SK-N-SH (cell line): Measurements from ENCODE around the gene AMZ1. TPM values are rescaled to one million over a fixed set of nuclear protein-coding genes. Genes with fewer than 3 reads are reported as not detected.

Experiments used
- CTCF ChIA-PET: fragments of 300-600, 350-600 bp; formaldehyde crosslinking; extraction: SDS; loops from one replicate; lab custom pipeline; 2021; lab: Yijun Ruan, JAX
- POLR2A ChIA-PET: fragments of 350-600 bp; sonication (Branson Sonifier 250); formaldehyde crosslinking; extraction: SDS; loops from one replicate; lab custom pipeline; 2020; ENCODE audit warnings: antibody characterized with exemption, inconsistent platforms; lab: Yijun Ruan, JAX
- DNase-seq: peaks from one replicate; pipeline ENCODE4 v3.0.0; 2012
- H2AFZ ChIP-seq: fragments of 200-600 bp; sonication (generic); 2 replicates; pipeline ENCODE4 v1.8.1; 2016; ENCODE audit warnings: antibody characterized with exemption, mild to moderate bottlenecking, low read depth
- H3F3A ChIP-seq: fragments of 200-600 bp; sonication (generic); replicated peaks from 2 replicates; pipeline ENCODE3; 2016; ENCODE audit warnings: antibody characterized with exemption, mild to moderate bottlenecking; ENCODE audit not compliant: insufficient read depth
- H3K27ac ChIP-seq, 2 experiments: fragments of 200-500 bp in 1 of 2; fragments of 200-600 bp in 1 of 2; sonication (Bioruptor generic) in 1 of 2; sonication (generic), shearing (Covaris generic) in 1 of 2; 2 replicates each; pipeline versions ENCODE4 v1.5.1 to v1.6.1; 2014 to 2016; ENCODE audit warnings: low read depth in 2 of 2, inconsistent platforms in 1 of 2, low read length in 1 of 2, mild to moderate bottlenecking in 1 of 2, mixed read lengths in 1 of 2
- H3K27me3 ChIP-seq: fragments of 200-600 bp; sonication (generic), shearing (Covaris generic); 2 replicates; pipeline ENCODE4 v1.6.1; 2016; ENCODE audit warnings: mixed run types; ENCODE audit not compliant: insufficient read depth
- H3K36me3 ChIP-seq, 2 experiments: fragments of 200-500 bp in 1 of 2; fragments of 200-600 bp in 1 of 2; sonication (Bioruptor generic) in 1 of 2; sonication (generic) in 1 of 2; replicated peaks in 1 of 2; 2 replicates each; pipeline versions ENCODE3 to v1.5.1; 2014 to 2016; ENCODE audit warnings: low read length in 1 of 2, mild to moderate bottlenecking in 1 of 2; ENCODE audit not compliant: insufficient read depth in 2 of 2, control insufficient read depth in 1 of 2
- H3K4me1 ChIP-seq, 2 experiments: fragments of 200-500 bp in 1 of 2; fragments of 200-600 bp in 1 of 2; sonication (Bioruptor generic) in 1 of 2; sonication (generic), shearing (Covaris generic) in 1 of 2; 2 replicates each; pipeline versions ENCODE4 v1.5.1 to v1.6.1; 2014 to 2016; ENCODE audit warnings: low read depth in 1 of 2, low read length in 1 of 2, mixed run types in 1 of 2; ENCODE audit not compliant: insufficient read depth in 2 of 2, control insufficient read depth in 1 of 2
- H3K4me2 ChIP-seq: fragments of 200-600 bp; sonication (generic), shearing (Covaris generic); 2 replicates; pipeline ENCODE4 v1.6.1; 2017; ENCODE audit warnings: mixed run types
- H3K4me3 ChIP-seq, 2 experiments: fragments of 200-500 bp in 1 of 2; fragments of 200-600 bp in 1 of 2; sonication (Bioruptor generic) in 1 of 2; sonication (generic), shearing (Covaris generic) in 1 of 2; 2 replicates each; pipeline versions ENCODE4 v1.5.1 to v1.8.1; 2014 to 2016; ENCODE audit warnings: low read depth in 2 of 2, inconsistent platforms in 1 of 2, low read length in 1 of 2, mild to moderate bottlenecking in 1 of 2, mixed read lengths in 1 of 2, moderate library complexity in 1 of 2
- H3K79me2 ChIP-seq: fragments of 200-600 bp; sonication (generic); 2 replicates; pipeline ENCODE4 v1.8.1; 2017; ENCODE audit warnings: mild to moderate bottlenecking; ENCODE audit not compliant: insufficient read depth
- H3K9ac ChIP-seq: fragments of 200-600 bp; sonication (generic); 2 replicates; pipeline ENCODE4 v1.6.1; 2017; ENCODE audit warnings: mixed run types
- H3K9me2 ChIP-seq: fragments of 200-600 bp; sonication (generic); 2 replicates; pipeline ENCODE4 v1.6.1; 2017; ENCODE audit warnings: mixed run types
- H3K9me3 ChIP-seq: fragments of 200-600 bp; sonication (generic); 2 replicates; pipeline ENCODE4 v1.6.1; 2017; ENCODE audit warnings: mixed run types, mild to moderate bottlenecking, moderate library complexity
- H4K20me1 ChIP-seq: fragments of 200-600 bp; sonication (generic); 2 replicates; pipeline ENCODE4 v1.6.1; 2017; ENCODE audit warnings: mild to moderate bottlenecking, mixed run types; ENCODE audit not compliant: insufficient read depth
- ELF1 ChIP-seq: IDR thresholded peaks from 2 replicates; pipeline ENCODE4 v1.4.0; 2012
- EP300 ChIP-seq, 2 experiments: IDR thresholded peaks; 2 replicates each; pipeline versions ENCODE4 v1.4.0 to v1.6.1; 2012; ENCODE audit warnings: borderline replicate concordance in 1 of 2, low read depth in 1 of 2, low read length in 1 of 2
- GATA2 ChIP-seq: sonication (generic); formaldehyde crosslinking; IDR thresholded peaks from 2 replicates; pipeline ENCODE4 v1.5.0; 2020; ENCODE audit warnings: mild to moderate bottlenecking, missing genetic modification reagents
- JUND ChIP-seq: IDR thresholded peaks from 2 replicates; pipeline ENCODE4 v1.4.0; 2012
- POLR2AphosphoS5 ChIP-seq: IDR thresholded peaks from 2 replicates; pipeline ENCODE4 v1.6.1; 2012; ENCODE audit warnings: low read depth, low read length
- RCOR1 ChIP-seq: fragments of 150-350 bp; IDR thresholded peaks from 2 replicates; pipeline ENCODE4 v1.6.1; 2017; ENCODE audit warnings: antibody characterized with exemption, low read length
- RXRA ChIP-seq: IDR thresholded peaks from 2 replicates; pipeline ENCODE4 v1.4.0; 2012; ENCODE audit warnings: low read depth, mild to moderate bottlenecking, borderline replicate concordance
- TAF1 ChIP-seq: IDR thresholded peaks from 2 replicates; pipeline ENCODE4 v1.6.1; 2012; ENCODE audit warnings: low read depth, mild to moderate bottlenecking, low read length, moderate library complexity, borderline replicate concordance
- TCF12 ChIP-seq: IDR thresholded peaks from 2 replicates; pipeline ENCODE4 v1.4.0; 2012
- TEAD4 ChIP-seq: IDR thresholded peaks from 2 replicates; pipeline ENCODE4 v1.4.0; 2012; ENCODE audit warnings: mild to moderate bottlenecking, borderline replicate concordance; ENCODE audit not compliant: insufficient read depth
- YY1 ChIP-seq: IDR thresholded peaks from 2 replicates; pipeline ENCODE4 v1.4.0; 2012; ENCODE audit warnings: low read depth, mild to moderate bottlenecking
- WGBS: methylation state at CpG from one replicate; pipeline ENCODE4 v1.1.6; 2017; ENCODE audit warnings: low lambda C conversion rate; 5-methylcytosine and 5-hydroxymethylcytosine counted together
- polyA plus RNA-seq, 3 experiments: library from polyadenylated mRNA; depleted of rRNA; stranded (reverse); fragments of >200 nt; gene quantifications; 2 replicates each; pipeline ENCODE4 v1.2.3, GENCODE V29; 2012
- TF ChIP-seq, protein P1 (sequence below): IDR thresholded peaks from 2 replicates; pipeline ENCODE4 v1.4.0; 2012; ENCODE audit warnings: low read depth, borderline replicate concordance
- TF ChIP-seq, protein P2 (sequence below): fragments of 200-600 bp; sonication (generic); IDR thresholded peaks from 2 replicates; pipeline ENCODE4 v1.6.1; 2017; ENCODE audit warnings: antibody characterized with exemption, mild to moderate bottlenecking, moderate library complexity
- TF ChIP-seq, protein P3 (sequence below): IDR thresholded peaks from 2 replicates; pipeline ENCODE4 v1.4.0; 2012; ENCODE audit warnings: low read depth, borderline replicate concordance

AMZ1 gene
- polyA plus RNA-seq, 1 of the 3 experiments (the other 2 are of a cell fraction) = 0.15 TPM

DNA sequence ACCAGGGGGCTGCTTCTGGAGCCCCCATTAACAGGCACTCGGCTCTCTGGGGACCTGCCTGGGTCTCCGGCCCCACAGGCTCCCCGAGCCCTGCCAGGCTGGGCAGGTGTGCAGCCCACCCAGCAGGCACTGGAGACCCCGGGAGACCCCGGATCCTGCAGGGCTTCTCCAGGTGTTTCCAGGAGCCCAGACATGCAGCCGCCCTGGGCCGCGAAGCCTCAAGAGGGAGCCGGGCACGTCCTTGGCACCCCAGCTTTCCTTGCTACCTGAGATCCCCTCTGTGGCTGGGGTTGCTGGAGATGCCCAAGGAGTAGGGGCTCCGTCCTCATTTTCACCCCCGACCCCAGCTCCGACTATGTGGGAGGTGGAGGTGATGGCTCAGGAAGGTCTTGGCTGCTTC, 7.7 kb upstream of the AMZ1 start:
- no peaks in the 10 kb centered on the region for H3K79me2 ChIP-seq
- no peak for DNase-seq
- TF ChIP-seq TCF12 = no peak
- no peak for TF ChIP-seq TEAD4
- no peak for TF ChIP-seq RCOR1
- TF ChIP-seq POLR2AphosphoS5 = no peak
- no peak for TF ChIP-seq JUND
- no peak for TF ChIP-seq EP300 (IDR thresholded peaks at IDR 0.05; ENCODE audit: borderline replicate concordance in 1 of 2, low read depth in 1 of 2, low read length in 1 of 2)
- no peak for TF ChIP-seq TAF1
- TF ChIP-seq, protein P1, sequence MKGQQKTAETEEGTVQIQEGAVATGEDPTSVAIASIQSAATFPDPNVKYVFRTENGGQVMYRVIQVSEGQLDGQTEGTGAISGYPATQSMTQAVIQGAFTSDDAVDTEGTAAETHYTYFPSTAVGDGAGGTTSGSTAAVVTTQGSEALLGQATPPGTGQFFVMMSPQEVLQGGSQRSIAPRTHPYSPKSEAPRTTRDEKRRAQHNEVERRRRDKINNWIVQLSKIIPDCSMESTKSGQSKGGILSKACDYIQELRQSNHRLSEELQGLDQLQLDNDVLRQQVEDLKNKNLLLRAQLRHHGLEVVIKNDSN = no peak
- TF ChIP-seq, protein P2, sequence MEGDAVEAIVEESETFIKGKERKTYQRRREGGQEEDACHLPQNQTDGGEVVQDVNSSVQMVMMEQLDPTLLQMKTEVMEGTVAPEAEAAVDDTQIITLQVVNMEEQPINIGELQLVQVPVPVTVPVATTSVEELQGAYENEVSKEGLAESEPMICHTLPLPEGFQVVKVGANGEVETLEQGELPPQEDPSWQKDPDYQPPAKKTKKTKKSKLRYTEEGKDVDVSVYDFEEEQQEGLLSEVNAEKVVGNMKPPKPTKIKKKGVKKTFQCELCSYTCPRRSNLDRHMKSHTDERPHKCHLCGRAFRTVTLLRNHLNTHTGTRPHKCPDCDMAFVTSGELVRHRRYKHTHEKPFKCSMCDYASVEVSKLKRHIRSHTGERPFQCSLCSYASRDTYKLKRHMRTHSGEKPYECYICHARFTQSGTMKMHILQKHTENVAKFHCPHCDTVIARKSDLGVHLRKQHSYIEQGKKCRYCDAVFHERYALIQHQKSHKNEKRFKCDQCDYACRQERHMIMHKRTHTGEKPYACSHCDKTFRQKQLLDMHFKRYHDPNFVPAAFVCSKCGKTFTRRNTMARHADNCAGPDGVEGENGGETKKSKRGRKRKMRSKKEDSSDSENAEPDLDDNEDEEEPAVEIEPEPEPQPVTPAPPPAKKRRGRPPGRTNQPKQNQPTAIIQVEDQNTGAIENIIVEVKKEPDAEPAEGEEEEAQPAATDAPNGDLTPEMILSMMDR = no peak
- no peak for TF ChIP-seq YY1
- no peak for TF ChIP-seq RXRA
- TF ChIP-seq GATA2 (CRISPR knock-in tag) = no peak
- TF ChIP-seq ELF1 = no peak
- TF ChIP-seq, protein P3, sequence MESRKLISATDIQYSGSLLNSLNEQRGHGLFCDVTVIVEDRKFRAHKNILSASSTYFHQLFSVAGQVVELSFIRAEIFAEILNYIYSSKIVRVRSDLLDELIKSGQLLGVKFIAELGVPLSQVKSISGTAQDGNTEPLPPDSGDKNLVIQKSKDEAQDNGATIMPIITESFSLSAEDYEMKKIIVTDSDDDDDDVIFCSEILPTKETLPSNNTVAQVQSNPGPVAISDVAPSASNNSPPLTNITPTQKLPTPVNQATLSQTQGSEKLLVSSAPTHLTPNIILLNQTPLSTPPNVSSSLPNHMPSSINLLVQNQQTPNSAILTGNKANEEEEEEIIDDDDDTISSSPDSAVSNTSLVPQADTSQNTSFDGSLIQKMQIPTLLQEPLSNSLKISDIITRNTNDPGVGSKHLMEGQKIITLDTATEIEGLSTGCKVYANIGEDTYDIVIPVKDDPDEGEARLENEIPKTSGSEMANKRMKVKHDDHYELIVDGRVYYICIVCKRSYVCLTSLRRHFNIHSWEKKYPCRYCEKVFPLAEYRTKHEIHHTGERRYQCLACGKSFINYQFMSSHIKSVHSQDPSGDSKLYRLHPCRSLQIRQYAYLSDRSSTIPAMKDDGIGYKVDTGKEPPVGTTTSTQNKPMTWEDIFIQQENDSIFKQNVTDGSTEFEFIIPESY = no peak
- TF ChIP-seq, all 33 proteins: peak for 0
- H3K4me1 ChIP-seq = peaks cover 0 to 3% of the 10 kb centered on the region in 2 experiments; a peak in 1 of 4 replicates
- H3K9me3 ChIP-seq = no peaks in the 10 kb centered on the region
- H3K36me3 ChIP-seq = no peaks in the 10 kb centered on the region
- no peaks in the 10 kb centered on the region for H3F3A ChIP-seq
- H3K9me2 ChIP-seq = no peaks in the 10 kb centered on the region
- H3K4me3 ChIP-seq = no peak overlapping the region
- no peaks in the 10 kb centered on the region for H4K20me1 ChIP-seq
- H3K4me2 ChIP-seq = no peak overlapping the region
- POLR2A ChIA-PET = no interaction called here
- CTCF ChIA-PET = interaction anchor here (0.6 to 15.8 kb wide), 27 partner anchors 9 to 229 kb away, joined by 3 to 204 read pairs (median 6); partner anchors contain the start of gene AMZ1
- WGBS = 77% methylated on average over 9 of the region's 13 CpGs
- no peak overlapping the region for H3K27ac ChIP-seq
- H2AFZ ChIP-seq = no peak overlapping the region
- H3K27me3 ChIP-seq = peaks cover 11% of the 10 kb centered on the region; the same call in 1 of the 2 replicates
- no peak overlapping the region for H3K9ac ChIP-seq
